SHP77 (cell line): ENCODE data around the gene SOX11.
"Not testable (repeated sequence)": the region's sequence is repeated elsewhere in the genome, so short reads cannot be mapped to it uniquely, and the experiment has no call there.

Experiments used
- DNase-seq, 2 experiments: peaks; one replicate each; lab custom pipeline; 2025; lab: John Stamatoyannopoulos, UW

SOX11 gene

DNA sequence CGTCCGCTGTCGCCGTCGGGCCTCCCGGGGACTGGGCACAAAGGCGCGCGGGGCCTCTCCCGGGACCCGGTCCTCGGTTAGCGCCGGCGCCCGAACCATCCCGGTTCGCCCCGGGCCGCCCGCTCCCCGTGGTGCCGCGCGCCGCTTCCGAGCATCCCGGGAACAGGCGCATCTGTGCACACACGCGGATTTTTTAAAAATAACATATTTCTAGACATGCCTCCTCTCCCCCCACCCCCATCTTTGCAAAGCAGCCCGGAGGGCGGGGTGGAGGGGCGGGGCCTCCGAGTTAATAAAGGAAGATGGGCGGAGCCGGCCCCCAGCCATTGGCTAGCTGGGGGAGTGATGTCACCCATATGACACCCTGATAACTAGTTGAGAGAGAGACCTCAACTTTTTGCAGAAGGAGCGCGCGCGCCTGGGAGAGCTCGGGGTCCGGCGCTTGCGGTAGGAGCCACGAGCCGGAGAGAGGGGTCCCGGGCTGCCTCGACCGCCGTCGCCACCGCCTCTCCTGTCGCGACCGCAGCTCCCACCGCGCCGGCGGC, at the start of gene SOX11:
SOX11 (plus strand) TSS at position 400 of the 545 bp plus-strand sequence. CDS start 338 bp downstream, outside the sequence.
- peak; percentile 97 for DNase-seq

GRCh38 chr2:5652734-5653133, 39.5 kb upstream of the SOX11 start:
- not testable (repeated sequence) for DNase-seq

- not testable (repeated sequence) for DNase-seq
Measured at GRCh38 chr2:5653756-5654155, 38.4 kb upstream of the SOX11 start.

DNA sequence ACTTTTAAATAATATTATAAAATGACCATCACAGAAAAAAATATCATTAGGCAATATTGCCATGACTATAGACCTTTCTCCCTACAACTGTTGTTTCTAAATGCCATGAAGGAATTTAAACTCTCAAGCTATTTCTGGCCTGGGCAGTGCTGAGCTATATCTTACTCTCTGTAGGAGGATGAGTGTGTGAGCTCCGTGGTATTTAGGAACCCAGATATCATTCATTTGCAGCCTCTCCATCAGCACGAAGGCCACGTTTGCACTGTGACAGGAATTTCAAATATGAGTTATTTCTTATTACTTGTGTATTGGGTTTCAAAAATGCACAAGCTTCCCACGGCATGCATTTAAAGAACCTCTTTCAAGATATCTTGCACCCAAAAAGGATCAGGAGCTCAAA, 35.0 kb upstream of the SOX11 start:
- DNase-seq = no peak

DNA sequence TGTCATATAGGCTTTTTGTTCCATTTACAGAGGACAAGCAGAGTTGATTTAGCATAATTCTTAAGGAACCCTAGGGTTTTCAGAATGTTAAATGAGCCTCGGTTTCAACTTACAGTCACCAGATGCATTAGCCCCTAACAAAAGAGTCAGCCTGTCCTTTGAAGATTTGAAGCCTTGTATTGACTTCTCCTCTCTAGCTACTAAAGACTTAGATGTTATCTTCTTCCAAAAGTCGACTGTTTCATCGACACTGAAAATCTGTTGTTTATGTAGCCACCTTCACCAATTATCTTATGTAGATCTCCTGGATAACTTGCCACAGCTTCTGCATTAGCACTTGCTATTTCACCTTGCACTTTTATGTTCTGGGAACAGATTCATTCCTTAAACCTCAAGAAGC, 31.6 kb upstream of the SOX11 start:
- no peak for DNase-seq

- no peak for DNase-seq
Measured at GRCh38 chr2:5661362-5661761, 30.8 kb upstream of the SOX11 start.

- DNase-seq = no peak
Measured at GRCh38 chr2:5664278-5664681, 27.9 kb upstream of the SOX11 start.

DNA sequence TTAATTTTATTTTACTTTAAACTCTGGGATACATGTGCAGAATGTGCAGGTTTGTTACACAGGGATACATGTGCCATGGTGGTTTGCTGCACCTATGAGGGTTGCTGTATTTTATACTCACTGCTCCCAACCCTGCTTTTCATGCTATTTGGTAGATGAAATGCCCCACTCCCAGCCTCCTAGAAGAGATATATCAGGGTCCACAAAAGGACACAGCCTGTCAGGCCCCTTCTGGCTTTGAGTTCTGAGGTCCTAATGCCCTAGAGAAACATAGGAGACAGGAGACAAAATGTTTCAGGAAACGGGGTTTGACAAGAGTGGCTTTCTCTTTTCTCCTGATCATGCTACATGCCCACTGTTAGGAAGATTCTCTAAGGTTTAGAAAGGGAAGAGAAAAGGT, 27.1 kb upstream of the SOX11 start:
- no peak for DNase-seq

DNA sequence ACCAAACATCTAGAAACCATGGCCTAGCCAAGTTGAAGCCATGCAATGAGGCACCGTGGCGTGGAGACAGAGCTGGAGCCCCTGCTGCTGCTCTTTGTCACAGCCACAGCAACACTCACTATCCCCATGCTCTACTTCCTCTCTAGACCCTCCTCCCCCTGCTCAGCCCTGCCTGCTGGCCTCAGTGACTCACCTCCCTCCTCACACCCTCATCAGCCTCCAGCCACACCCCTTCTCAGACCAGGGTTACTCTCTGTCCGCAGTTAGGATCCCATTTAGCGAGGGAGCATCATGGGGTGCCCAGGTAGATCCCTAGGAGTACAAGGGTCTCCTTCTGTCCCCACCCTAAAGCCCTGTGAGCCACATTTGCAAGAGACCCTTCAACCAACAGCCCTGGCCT, 25.4 kb upstream of the SOX11 start:
- no peak for DNase-seq

DNA sequence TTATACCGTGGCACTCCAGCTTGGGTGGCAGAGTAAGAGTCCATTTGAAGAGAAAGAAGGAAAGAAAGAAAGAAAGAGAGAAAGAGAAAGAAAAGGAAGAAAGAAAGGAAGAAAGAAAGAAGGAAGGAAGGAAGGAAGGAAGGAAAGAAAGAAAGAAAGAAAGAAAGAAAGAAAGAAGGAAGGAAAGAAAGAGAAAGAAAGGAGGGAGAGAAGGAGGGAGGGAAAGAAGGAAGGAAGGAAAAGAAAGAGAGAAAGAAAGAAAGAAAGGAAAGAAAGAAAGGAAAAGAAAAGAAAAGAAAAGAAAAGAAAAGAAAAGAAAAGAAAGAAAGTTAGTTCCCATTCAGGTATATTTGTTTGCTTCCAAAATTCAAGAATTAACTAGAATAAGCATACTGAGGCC, 24.5 kb upstream of the SOX11 start:
- DNase-seq = not testable (repeated sequence)

DNA sequence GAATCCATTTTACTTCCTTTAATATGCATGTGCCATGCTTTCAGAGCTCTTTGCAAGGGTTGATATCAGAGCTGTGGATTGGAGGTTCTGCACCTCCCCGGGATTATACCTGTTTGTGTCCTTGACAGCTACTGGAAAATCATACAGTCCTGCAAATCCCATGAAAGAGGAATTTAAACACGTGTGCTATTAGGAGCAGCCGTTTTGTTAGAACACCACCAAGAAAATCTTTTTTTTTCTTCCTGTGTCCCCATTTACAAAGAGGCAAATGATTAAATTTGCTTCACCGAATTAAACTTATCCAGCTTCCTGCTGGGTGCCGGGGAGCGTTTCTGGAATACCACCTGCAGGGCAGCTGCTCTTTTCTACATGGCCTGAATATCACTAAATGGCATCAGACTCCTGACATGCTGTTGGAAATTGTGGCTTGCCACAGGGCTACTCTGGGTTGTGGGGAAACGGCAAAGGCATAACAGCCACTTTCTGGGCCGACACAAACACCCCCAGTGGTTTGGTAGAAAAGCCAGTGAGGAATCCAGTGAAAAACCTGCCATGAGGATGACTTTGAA, 23.4 kb upstream of the SOX11 start:
- no peak for DNase-seq

DNA sequence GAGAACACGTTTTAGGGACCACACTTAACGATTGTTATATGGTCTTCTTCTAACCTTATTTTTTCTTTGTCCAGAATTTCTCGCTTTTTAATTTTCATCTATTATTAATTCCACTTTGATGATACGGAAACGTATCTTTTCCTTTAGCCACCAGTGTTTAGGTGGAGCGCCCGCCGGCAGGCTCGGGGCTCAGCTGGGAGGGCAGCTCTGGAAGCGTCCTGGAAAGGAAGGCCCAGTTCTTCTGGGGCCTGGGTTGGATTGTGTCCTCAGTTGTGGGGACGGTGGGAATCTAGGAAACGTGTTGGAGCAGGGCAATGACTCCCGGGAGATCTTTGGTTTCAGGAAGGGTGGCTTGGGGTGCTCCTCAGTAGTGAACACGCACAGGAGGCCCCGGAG, 19.4 kb upstream of the SOX11 start:
- DNase-seq = no peak

- DNase-seq = peak; percentile 61 to 74
Measured at GRCh38 chr2:5673145-5674025, 18.8 kb upstream of the SOX11 start.

DNA sequence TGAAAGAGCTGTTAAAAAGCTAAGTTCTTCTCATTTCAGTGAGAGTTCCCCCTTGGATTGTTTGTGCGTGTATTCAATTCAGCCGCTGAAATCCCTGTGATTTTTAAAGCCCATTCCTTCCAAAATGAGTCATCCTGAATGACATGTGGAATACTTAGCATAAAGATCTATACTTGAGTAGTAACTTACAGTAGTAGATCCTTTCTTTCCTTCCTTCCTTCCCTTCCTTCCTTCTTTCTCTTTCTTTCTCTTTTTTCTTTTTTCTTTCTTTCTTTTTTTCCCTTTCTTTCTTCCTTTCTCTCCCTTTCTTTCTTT, 18.2 kb upstream of the SOX11 start:
- DNase-seq = no peak

GRCh38 chr2:5677133-5677532, 15.1 kb upstream of the SOX11 start:
- no peak for DNase-seq

DNA sequence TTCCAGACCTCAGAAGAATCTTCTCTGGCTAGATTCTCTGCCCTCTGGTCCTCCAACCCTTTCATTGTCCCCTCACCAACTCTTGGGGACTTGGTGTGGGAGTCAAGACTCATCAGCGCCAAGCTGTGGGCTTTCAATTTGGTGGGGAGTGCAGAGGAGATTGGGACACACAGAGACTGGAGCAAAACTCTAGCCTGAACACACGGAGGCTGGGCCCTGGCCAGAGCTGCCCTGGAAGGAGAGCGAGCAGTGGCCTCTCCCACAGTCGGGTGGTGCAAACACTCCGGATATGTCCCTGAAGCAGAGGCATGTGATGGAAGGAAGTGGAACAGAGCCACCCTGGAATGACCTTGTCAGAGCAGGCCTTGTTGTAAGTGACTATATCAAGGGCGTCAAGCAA, 8.7 kb upstream of the SOX11 start:
- DNase-seq = no peak

- no peak for DNase-seq
Measured at GRCh38 chr2:5685225-5685624, 7.0 kb upstream of the SOX11 start.

- DNase-seq = no peak
Measured at GRCh38 chr2:5686068-5686467, 6.1 kb upstream of the SOX11 start.

DNA sequence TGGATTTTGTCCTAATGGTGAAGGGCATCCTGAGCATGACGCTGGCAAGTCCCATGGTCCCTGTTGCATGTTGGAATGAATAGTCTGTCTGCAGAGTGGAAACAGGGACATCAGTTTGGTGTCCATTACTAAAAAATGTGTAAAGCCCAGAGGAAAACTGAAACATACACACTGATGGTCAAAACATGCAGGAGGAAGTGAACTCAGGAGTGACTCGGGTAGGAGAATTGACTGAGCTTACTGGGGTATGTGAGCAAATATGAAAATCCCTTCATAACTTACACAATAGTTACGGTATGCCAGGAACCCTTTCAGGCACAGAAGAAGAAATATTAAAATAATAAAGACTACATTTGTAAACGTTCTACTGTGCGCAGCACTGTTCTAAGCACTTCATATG, 5.6 kb upstream of the SOX11 start:
- DNase-seq = no peak

DNA sequence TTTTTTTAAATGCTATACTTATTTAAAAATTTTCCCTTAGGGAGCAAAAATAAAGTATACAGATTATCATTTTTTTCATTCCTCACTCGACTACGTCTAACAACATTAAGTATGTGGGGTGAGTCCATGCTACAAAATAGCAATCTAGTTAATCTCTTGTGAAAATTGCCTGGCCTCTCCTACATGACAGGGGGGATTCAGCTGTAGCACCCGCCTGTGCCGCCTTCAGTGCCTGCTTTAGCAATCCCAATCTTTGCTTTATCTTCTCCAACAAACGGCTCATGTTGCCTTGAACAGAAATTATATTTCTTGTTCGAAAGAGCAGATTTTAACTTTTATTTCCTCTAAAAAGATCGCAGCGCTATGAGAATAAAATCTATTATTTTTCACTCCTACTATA, 2.4 kb upstream of the SOX11 start:
- DNase-seq = no peak

- peak; percentile 22 to 38 for DNase-seq
Measured at GRCh38 chr2:5690286-5690685, 1.9 kb upstream of the SOX11 start.

GRCh38 chr2:5690718-5691220, 1.4 kb upstream of the SOX11 start:
- DNase-seq = peak; percentile 44 to 79
